22Rv1 (cell line): Measurements from ENCODE around the gene SFXN1.

Experiments
- CTCF ChIP-seq: fragments of 450-650 bp; IDR thresholded peaks from 2 replicates; pipeline ENCODE4 v1.5.1; 2017; ENCODE audit warnings: mild to moderate bottlenecking
- ZFX ChIP-seq: fragments of 450-650 bp; IDR thresholded peaks from 2 replicates; pipeline ENCODE4 v1.6.1; 2017; ENCODE audit warnings: antibody characterized with exemption, borderline replicate concordance

- TF ChIP-seq CTCF (no peak), ZFX (no peak)
Measured at GRCh38 chr5:175576591-175576990, 98.2 kb downstream of the SFXN1 start.
